RWPE2 (cell line): Measurements from ENCODE around the gene TMEM129.

Experiments used
- ATAC-seq: fragments of 200-7000 bp; cut with Tn5 transposase; 3 replicates; pipeline ENCODE4 v1.9.1; 2021; ENCODE audit warnings: low read depth
- DNase-seq: peaks from one replicate; pipeline ENCODE4 v3.0.0-alpha.2; 2020; ENCODE audit warnings: low spot score
- H3K27ac ChIP-seq: fragments of 450-650 bp; 2 replicates; pipeline ENCODE4 v1.5.1; 2017; ENCODE audit warnings: mild to moderate bottlenecking; ENCODE audit not compliant: poor library complexity, severe bottlenecking
- H3K27me3 ChIP-seq: fragments of 250-450 bp; sonication (Bioruptor Pico); 2 replicates; pipeline ENCODE4 v1.5.1; 2021; ENCODE audit warnings: mild to moderate bottlenecking, moderate library complexity; ENCODE audit not compliant: insufficient read depth, poor library complexity, severe bottlenecking
- H3K36me3 ChIP-seq: fragments of 250-450 bp; sonication (Bioruptor Pico); 2 replicates; pipeline ENCODE4 v1.5.1; 2020; ENCODE audit warnings: low read depth, mild to moderate bottlenecking, moderate library complexity
- H3K4me1 ChIP-seq: fragments of 250-450 bp; sonication (Bioruptor Pico); 2 replicates; pipeline ENCODE4 v1.5.1; 2021; ENCODE audit warnings: mild to moderate bottlenecking, moderate library complexity; ENCODE audit not compliant: insufficient read depth, poor library complexity, severe bottlenecking
- H3K4me3 ChIP-seq: fragments of 250-450 bp; sonication (Bioruptor Pico); 2 replicates; pipeline ENCODE4 v1.5.1; 2021; ENCODE audit warnings: mild to moderate bottlenecking, moderate library complexity; ENCODE audit not compliant: severe bottlenecking
- H3K9me3 ChIP-seq: fragments of 250-450 bp; sonication (Bioruptor Pico); 2 replicates; pipeline ENCODE4 v1.5.1; 2021; ENCODE audit warnings: mild to moderate bottlenecking, moderate library complexity; ENCODE audit not compliant: severe bottlenecking
- CTCF ChIP-seq: fragments of 450-650 bp; IDR thresholded peaks from one replicate; pipeline ENCODE4 v1.5.1; 2017; ENCODE audit warnings: mild to moderate bottlenecking, moderate library complexity; ENCODE audit not compliant: poor library complexity, severe bottlenecking

The TMEM129 gene

GRCh38 chr4:1670279-1670678 lies 50.8 kb downstream of the TMEM129 start:
- ATAC-seq (no peak), DNase-seq (no peak)
- no peaks in the 10 kb centered on the region for H3K27me3 ChIP-seq
- H3K4me1 ChIP-seq, result no peaks in the 10 kb centered on the region
- TF ChIP-seq CTCF, result no peak
- H3K36me3 ChIP-seq, result no peaks in the 10 kb centered on the region
- H3K27ac ChIP-seq, result no peak overlapping the region
- no peak overlapping the region for H3K4me3 ChIP-seq
- no peaks in the 10 kb centered on the region for H3K9me3 ChIP-seq

- H3K36me3 ChIP-seq, result no peaks in the 10 kb centered on the region
Measured at GRCh38 chr4:1669850-1670249, 51.3 kb downstream of the TMEM129 start.

GRCh38 chr4:1669270-1669669 lies 51.9 kb downstream of the TMEM129 start:
- TF ChIP-seq CTCF, result no peak
- DNase-seq (no peak), ATAC-seq (no peak)
- Histone ChIP-seq H3K4me1 (no peaks in the 10 kb centered on the region), H3K27me3 (no peaks in the 10 kb centered on the region), H3K9me3 (no peaks in the 10 kb centered on the region), H3K27ac (no peak overlapping the region), H3K36me3 (no peaks in the 10 kb centered on the region), H3K4me3 (no peak overlapping the region)

More at GRCh38 chr4:1669850-1670249, 51.3 kb downstream of the TMEM129 start:
- DNase-seq (no peak), ATAC-seq (no peak)
- no peaks in the 10 kb centered on the region for H3K9me3 ChIP-seq
- no peaks in the 10 kb centered on the region for H3K4me1 ChIP-seq
- H3K4me3 ChIP-seq, result no peak overlapping the region
- H3K27ac ChIP-seq, result no peak overlapping the region
- TF ChIP-seq CTCF, result no peak
- no peaks in the 10 kb centered on the region for H3K27me3 ChIP-seq

GRCh38 chr4:1668488-1668840 lies 52.7 kb downstream of the TMEM129 start:
- no peak for DNase-seq
- Histone ChIP-seq H3K36me3 (no peaks in the 10 kb centered on the region), H3K4me3 (no peak overlapping the region), H3K9me3 (no peaks in the 10 kb centered on the region), H3K27ac (no peak overlapping the region), H3K27me3 (no peaks in the 10 kb centered on the region), H3K4me1 (no peaks in the 10 kb centered on the region)
- ATAC-seq, result no peak
- TF ChIP-seq CTCF, result no peak

- Histone ChIP-seq H3K36me3 (no peaks in the 10 kb centered on the region), H3K4me1 (no peaks in the 10 kb centered on the region), H3K9me3 (no peaks in the 10 kb centered on the region), H3K4me3 (no peak overlapping the region), H3K27ac (no peak overlapping the region), H3K27me3 (no peaks in the 10 kb centered on the region)
- TF ChIP-seq CTCF, result no peak
- ATAC-seq, result no peak
- no peak for DNase-seq
Measured at GRCh38 chr4:1667273-1667672, 53.9 kb downstream of the TMEM129 start.
